HCT116 (cell line): Measurements from ENCODE around the gene TRERF1. TPM values are rescaled to one million over a fixed set of nuclear protein-coding genes. Genes with fewer than 3 reads are reported as not detected.

Source experiments
- ATAC-seq: fragments of 200-7000 bp; cut with Tn5 transposase; 2 replicates; pipeline ENCODE4 v1.9.1; 2020; ENCODE audit warnings: mild to moderate bottlenecking, moderate library complexity
- BruUV-seq: library from RNA; stranded (reverse); fragments of 400-500 nt; replicated peaks from 2 replicates; lab custom pipeline; 2021; lab: Mats Ljungman, UMichigan
- CTCF ChIA-PET: fragments of 300-600 bp; sonication (Branson Sonifier 250); formaldehyde crosslinking; loops from one replicate; lab custom pipeline; 2021; ENCODE audit warnings: antibody characterized with exemption; lab: Charles Lee
- POLR2A ChIA-PET: fragments of 300-600, 350-600 bp; sonication (Branson Sonifier 250); formaldehyde crosslinking; loops from one replicate; lab custom pipeline; 2021; ENCODE audit warnings: antibody characterized with exemption; lab: Charles Lee
- RAD21 ChIA-PET, 2 experiments: fragments of 300-600 bp; sonication (Branson Sonifier 250); formaldehyde crosslinking; loops; one replicate each; lab custom pipeline; 2023; ENCODE audit warnings: low total read pairs in 2 of 2; ENCODE audit not compliant: uncharacterized antibody in 2 of 2, unreplicated experiment in 2 of 2, low non-redundant PET in 1 of 2; lab: Charles Lee
- DNase-seq: peaks from one replicate; pipeline ENCODE4 v3.0.0-alpha.2; 2010; ENCODE audit warnings: low read depth, low spot score
- H2AFZ ChIP-seq: fragments of 200-600 bp; shearing (Covaris generic), sonication (generic); 2 replicates; pipeline ENCODE4 v1.6.1; 2017; ENCODE audit warnings: low read depth, mixed run types, mixed read lengths, antibody characterized with exemption, low read length; ENCODE audit not compliant: poor library complexity, severe bottlenecking
- H3K27ac ChIP-seq: 2 replicates; pipeline ENCODE4 v1.5.1; 2012; ENCODE audit warnings: low read depth, low read length
- H3K27me3 ChIP-seq: fragments of 200-600 bp; sonication (generic); 2 replicates; pipeline ENCODE4 v1.6.1; 2016; ENCODE audit warnings: mixed run types, low read length, mixed read lengths; ENCODE audit not compliant: insufficient read depth
- H3K36me3 ChIP-seq, 2 experiments: fragments of 200-500 bp in 1 of 2; fragments of 200-600 bp in 1 of 2; sonication (Bioruptor generic) in 1 of 2; sonication (generic) in 1 of 2; 2 replicates each; pipeline versions ENCODE4 v1.5.1 to v1.6.1; 2014 to 2016; ENCODE audit warnings: low read length in 2 of 2, inconsistent platforms in 1 of 2, mixed read lengths in 1 of 2, mixed run types in 1 of 2; ENCODE audit not compliant: insufficient read depth in 2 of 2, control insufficient read depth in 1 of 2
- H3K4me1 ChIP-seq, 2 experiments: fragments of 200-600 bp in 1 of 2; sonication (generic) in 1 of 2; 2 replicates each; pipeline versions ENCODE4 v1.5.1 to v1.6.1; 2012 to 2017; ENCODE audit warnings: low read length in 2 of 2, inconsistent platforms in 1 of 2, mild to moderate bottlenecking in 1 of 2, mixed read lengths in 1 of 2, mixed run types in 1 of 2, moderate library complexity in 1 of 2; ENCODE audit not compliant: insufficient read depth in 2 of 2, control insufficient read depth in 1 of 2
- H3K4me2 ChIP-seq: fragments of 200-600 bp; sonication (generic); 2 replicates; pipeline ENCODE4 v1.6.1; 2017; ENCODE audit warnings: mixed run types, low read length, mixed read lengths
- H3K4me3 ChIP-seq, 2 experiments: fragments of 200-600 bp in 1 of 2; sonication (generic) in 1 of 2; replicated peaks in 1 of 2; 2 replicates each; pipeline ENCODE4 v1.5.1; 2011 to 2016; ENCODE audit warnings: low read length in 2 of 2, control low read depth in 1 of 2, low read depth in 1 of 2, mild to moderate bottlenecking in 1 of 2, mixed read lengths in 1 of 2, mixed run types in 1 of 2
- H3K79me2 ChIP-seq: fragments of 200-600 bp; sonication (generic); 2 replicates; pipeline ENCODE4 v1.6.1; 2017; ENCODE audit warnings: mild to moderate bottlenecking, mixed run types, low read length, moderate library complexity, mixed read lengths; ENCODE audit not compliant: insufficient read depth
- H3K9ac ChIP-seq: fragments of 200-600 bp; sonication (generic); 2 replicates; pipeline ENCODE4 v1.6.1; 2016; ENCODE audit warnings: low read length, mixed read lengths
- H3K9me2 ChIP-seq: fragments of 200-600 bp; sonication (generic), shearing (Covaris generic); 2 replicates; pipeline ENCODE4 v1.6.1; 2017; ENCODE audit warnings: mixed run types, mild to moderate bottlenecking, moderate library complexity; ENCODE audit not compliant: insufficient read depth
- H3K9me3 ChIP-seq, 2 experiments: fragments of 200-500 bp in 1 of 2; fragments of 200-600 bp in 1 of 2; sonication (Bioruptor generic) in 1 of 2; sonication (generic) in 1 of 2; 2 replicates each; pipeline ENCODE4 v1.6.1; 2014 to 2017; ENCODE audit warnings: low read length in 2 of 2, mixed read lengths in 2 of 2, inconsistent platforms in 1 of 2, low read depth in 1 of 2, mild to moderate bottlenecking in 1 of 2, mixed run types in 1 of 2, moderate library complexity in 1 of 2; ENCODE audit not compliant: control insufficient read depth in 1 of 2, insufficient read depth in 1 of 2
- H4K20me1 ChIP-seq: fragments of 200-600 bp; sonication (generic), shearing (Covaris generic); 2 replicates; pipeline ENCODE4 v1.6.1; 2017; ENCODE audit warnings: mixed run types, mild to moderate bottlenecking, moderate library complexity; ENCODE audit not compliant: insufficient read depth
- ATF3 ChIP-seq: IDR thresholded peaks from 2 replicates; pipeline ENCODE4 v1.6.1; 2012
- CBX3 ChIP-seq: IDR thresholded peaks from 2 replicates; pipeline ENCODE4 v1.6.1; 2012; ENCODE audit warnings: low read depth
- CEBPB ChIP-seq: IDR thresholded peaks from 2 replicates; pipeline ENCODE4 v1.6.1; 2012; ENCODE audit warnings: low read depth
- CTCF ChIP-seq, 3 experiments: fragments of 200-600 bp in 1 of 3; sonication (generic) in 1 of 3; IDR thresholded peaks in 2 of 3; conservative IDR thresholded peaks in 1 of 3; 2 replicates each; pipeline ENCODE4 v1.5.1; 2012 to 2017; ENCODE audit warnings: low read depth in 2 of 3, low read length in 2 of 3, antibody characterized with exemption in 1 of 3, borderline replicate concordance in 1 of 3, control low read depth in 1 of 3, mild to moderate bottlenecking in 1 of 3, mixed read lengths in 1 of 3, mixed run types in 1 of 3, moderate library complexity in 1 of 3; ENCODE audit not compliant: insufficient read depth in 1 of 3
- EGR1 ChIP-seq: IDR thresholded peaks from 2 replicates; pipeline ENCODE4 v1.6.1; 2012; ENCODE audit warnings: low read depth
- ELF1 ChIP-seq: IDR thresholded peaks from 2 replicates; pipeline ENCODE4 v1.6.1; 2012; ENCODE audit warnings: low read depth, borderline replicate concordance
- EZH2 ChIP-seq: fragments of 200-600 bp; sonication (generic); IDR thresholded peaks from 2 replicates; pipeline ENCODE4 v1.6.1; 2017; ENCODE audit warnings: antibody characterized with exemption, mixed run types
- EZH2phosphoT487 ChIP-seq: fragments of 200-600 bp; IDR thresholded peaks from 2 replicates; pipeline ENCODE4 v1.6.1; 2018; ENCODE audit warnings: antibody characterized with exemption, borderline replicate concordance
- FOSL1 ChIP-seq: IDR thresholded peaks from 2 replicates; pipeline ENCODE4 v1.6.1; 2012; ENCODE audit warnings: low read depth
- JUND ChIP-seq: IDR thresholded peaks from 2 replicates; pipeline ENCODE4 v1.6.1; 2012
- MAX ChIP-seq: IDR thresholded peaks from 2 replicates; pipeline ENCODE4 v1.6.1; 2012
- POLR2A ChIP-seq: IDR thresholded peaks from 2 replicates; pipeline ENCODE4 v1.7.0; 2011; ENCODE audit warnings: borderline replicate concordance; ENCODE audit not compliant: insufficient read depth, insufficient read length; ENCODE audit errors: extremely low read depth
- POLR2AphosphoS5 ChIP-seq: IDR thresholded peaks from 2 replicates; pipeline ENCODE4 v1.6.1; 2011; ENCODE audit warnings: mild to moderate bottlenecking, low read depth, low read length, moderate library complexity
- RAD21 ChIP-seq: IDR thresholded peaks from 2 replicates; pipeline ENCODE4 v1.6.1; 2012; ENCODE audit warnings: low read depth, mild to moderate bottlenecking
- SIN3A ChIP-seq: IDR thresholded peaks from 2 replicates; pipeline ENCODE4 v1.6.1; 2012; ENCODE audit warnings: low read depth
- SP1 ChIP-seq: IDR thresholded peaks from 2 replicates; pipeline ENCODE4 v1.6.1; 2012; ENCODE audit warnings: low read depth
- SRF ChIP-seq: IDR thresholded peaks from 2 replicates; pipeline ENCODE4 v1.6.1; 2012; ENCODE audit warnings: low read depth
- TCF7L2 ChIP-seq: IDR thresholded peaks from 2 replicates; pipeline ENCODE4 v1.7.0; 2011; ENCODE audit warnings: borderline replicate concordance, inconsistent platforms; ENCODE audit not compliant: insufficient read depth, insufficient read length; ENCODE audit errors: extremely low read depth
- YY1 ChIP-seq: IDR thresholded peaks from 2 replicates; pipeline ENCODE4 v1.6.1; 2011; ENCODE audit warnings: low read length, low read depth, moderate library complexity, mild to moderate bottlenecking; ENCODE audit not compliant: insufficient replicate concordance; ENCODE audit errors: extremely low read depth
- ZBTB33 ChIP-seq: IDR thresholded peaks from 2 replicates; pipeline ENCODE4 v1.6.1; 2011; ENCODE audit warnings: mild to moderate bottlenecking, low read length, moderate library complexity; ENCODE audit not compliant: insufficient replicate concordance; ENCODE audit errors: extremely low read depth
- ZFX ChIP-seq: fragments of 450-650 bp; IDR thresholded peaks from 2 replicates; pipeline ENCODE4 v1.6.1; 2017
- ZNF274 ChIP-seq: fragments of 200-500 bp; sonication (Bioruptor generic); IDR thresholded peaks from 2 replicates; pipeline ENCODE4 v1.6.1; 2014; ENCODE audit warnings: mild to moderate bottlenecking, low read depth, low read length, inconsistent platforms
- intact Hi-C: fragments of 100-400 bp; cut with micrococcal nuclease; formaldehyde crosslinking; loops from 2 replicates; pipeline ENCODE4 v1.10.0; 2022
- total RNA-seq: library from RNA; stranded (reverse); gene quantifications from one replicate; pipeline ENCODE4 v1.2.1, GENCODE V29; 2021; ENCODE audit not compliant: unreplicated experiment

Gene TRERF1
- total RNA-seq, 1 experiment from 2014 or later: 12.4 TPM

GRCh38 chr6:42217519-42218367, 234.0 kb downstream of the TRERF1 start, which contains the start of gene MRPS10:
Gene MRPS10, minus strand, starts transcription at chr6:42217861. Its CDS starts 12 bp downstream, at chr6:42217849.
- Histone ChIP-seq H2AFZ (peak within 1 kb of the TSS; percentile 57), H3K27me3 (no peaks in the 10 kb centered on the region), H3K9me2 (no peaks in the 10 kb centered on the region), H3K4me2 (peak within 1 kb of the TSS; percentile 91), H4K20me1 (no peaks in the 10 kb centered on the region), H3K79me2 (peaks cover 46% of the 10 kb centered on the region), H3K27ac (peak within 1 kb of the TSS; percentile 68), H3K9ac (peak within 1 kb of the TSS; percentile 84), H3K9me3 (no peaks in the 10 kb centered on the region), H3K4me1 (peaks cover 8 to 59% of the 10 kb centered on the region in 2 experiments; a peak in 3 of 4 replicates), H3K4me3 (peak within 1 kb of the TSS; percentile 72 to 97), H3K36me3 (peaks cover 8 to 11% of the 10 kb centered on the region in 2 experiments; a peak in 2 of 4 replicates)
- BruUV-seq: TSS peak; percentile 65
- POLR2A ChIA-PET: interaction anchor here (1.1 to 1.4 kb wide), 3 partner anchors 9 to 330 kb away, joined by 3 to 8 read pairs (median 3); no protein-coding TSS in a partner anchor
- DNase-seq: peak; percentile 95
- ATAC-seq: peak; percentile 95
- RAD21 ChIA-PET: no interaction called here
- CTCF ChIA-PET: interaction anchor here (1.0 to 1.1 kb wide), 2 partner anchors 330 to 431 kb away, joined by 3 to 4 read pairs; partner anchors contain the start of gene TOMM6
- intact Hi-C loops: loop anchor here (10.0 kb wide), 1 partner anchor 433 kb away; the partner anchor contains the start of genes PRICKLE4 and TOMM6
- TF ChIP-seq YY1: peak; percentile 99
- no peak for TF ChIP-seq TCF7L2
- TF ChIP-seq SIN3A: peak; percentile 84
- TF ChIP-seq EZH2phosphoT487: no peak
- TF ChIP-seq FOSL1: 0 out of 2 replicates have a peak, but pooled peaks have one; percentile 3
- TF ChIP-seq POLR2A: peak; percentile 71
- TF ChIP-seq ATF3: no peak
- 0 out of 2 replicates have a peak, but pooled peaks have one; percentile 13 for TF ChIP-seq CEBPB
- no peak for TF ChIP-seq ZFX
- TF ChIP-seq POLR2AphosphoS5: peak; percentile 93
- peak; percentile 61; the same call in 1 of the 2 replicates for TF ChIP-seq ELF1
- TF ChIP-seq CBX3: peak; percentile 91
- TF ChIP-seq EGR1: peak; percentile 75
- no peak for TF ChIP-seq CTCF (IDR thresholded peaks at IDR 0.05 in 2 of 3, conservative IDR thresholded peaks at IDR 0.05 in 1 of 3; ENCODE audit: borderline replicate concordance in 1 of 3, insufficient read depth in 1 of 3, low read depth in 2 of 3, low read length in 2 of 3)
- no peak for TF ChIP-seq EZH2
- 0 out of 2 replicates have a peak, but pooled peaks have one; percentile 49 for TF ChIP-seq SRF
- TF ChIP-seq MAX: peak; percentile 83
- TF ChIP-seq RAD21: peak; percentile 19; the same call in 1 of the 2 replicates
- TF ChIP-seq JUND: no peak
- peak; percentile 60 for TF ChIP-seq ZBTB33
- peak; percentile 76 for TF ChIP-seq SP1
- no peak for TF ChIP-seq ZNF274
